ENCODE measurements around the gene OPN4.

- TF ChIP-seq SMC3 (IDR thresholded peaks at IDR 0.05; ENCODE audit: low read length) (no peak), TEAD3 (CRISPR knock-in tag; optimal IDR thresholded peaks at IDR 0.05; ENCODE audit: borderline replicate concordance) (no peak), POLR2AphosphoS5 (IDR thresholded peaks at IDR 0.05; ENCODE audit: low read depth, low read length) (no peak), ZKSCAN8 (CRISPR knock-in tag; IDR thresholded peaks at IDR 0.05; ENCODE audit: borderline replicate concordance) (no peak), MXI1 (IDR thresholded peaks at IDR 0.05; ENCODE audit: borderline replicate concordance, low read depth, low read length) (no peak), KAT2B (IDR thresholded peaks at IDR 0.05; ENCODE audit: borderline replicate concordance, low read depth, low read length) (no peak)
Observed at GRCh38 chr10:86699541-86699940, 45.2 kb downstream of the OPN4 start.
